GM12874 (cell line): ENCODE data around the gene SRRD.

Source experiments
- CTCF ChIP-seq: IDR thresholded peaks from 2 replicates; pipeline ENCODE4 v1.5.1; 2011; ENCODE audit warnings: low read depth, mild to moderate bottlenecking, control low read depth, low read length, moderate library complexity; ENCODE audit not compliant: insufficient read depth

Gene SRRD

GRCh38 chr22:26448941-26449340, 34.7 kb upstream of the SRRD start:
- no peak for TF ChIP-seq CTCF

GRCh38 chr22:26450453-26451185, 33.1 kb upstream of the SRRD start:
- TF ChIP-seq CTCF, result no peak

- no peak for TF ChIP-seq CTCF
These were observed 31.3 kb upstream of the SRRD start for GRCh38 chr22:26452236-26453016.

- TF ChIP-seq CTCF, result no peak
These were observed 30.5 kb upstream of the SRRD start for GRCh38 chr22:26453216-26453615.

GRCh38 chr22:26453812-26454500, 29.7 kb upstream of the SRRD start:
- TF ChIP-seq CTCF, result no peak

- TF ChIP-seq CTCF, result no peak
These were observed 25.9 kb upstream of the SRRD start for GRCh38 chr22:26457661-26458272.

GRCh38 chr22:26460202-26460601, 23.5 kb upstream of the SRRD start:
- TF ChIP-seq CTCF, result no peak
